Measurements from ENCODE around the gene ANGEL1.

DNA sequence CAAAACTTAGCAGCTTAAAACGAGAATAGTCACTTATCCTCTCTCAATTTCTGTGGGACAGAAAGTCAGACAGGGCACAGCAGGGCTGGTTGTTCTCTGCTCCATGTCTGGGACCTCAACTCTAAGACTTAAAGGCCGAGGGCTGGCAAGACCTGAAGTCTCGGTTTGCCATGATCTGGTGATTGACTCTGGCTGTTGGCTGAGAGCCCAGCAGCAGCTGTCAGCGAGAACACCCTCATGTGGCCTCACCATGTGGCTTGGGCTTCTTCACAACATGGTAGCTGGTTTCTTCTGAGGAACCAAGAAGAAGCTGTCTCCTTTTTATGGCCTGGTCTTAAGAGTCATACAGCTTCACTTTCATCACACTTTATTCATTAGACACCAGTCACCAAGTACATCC is 53.1 kb downstream of the ANGEL1 start:
- TF ChIP-seq, protein P1, sequence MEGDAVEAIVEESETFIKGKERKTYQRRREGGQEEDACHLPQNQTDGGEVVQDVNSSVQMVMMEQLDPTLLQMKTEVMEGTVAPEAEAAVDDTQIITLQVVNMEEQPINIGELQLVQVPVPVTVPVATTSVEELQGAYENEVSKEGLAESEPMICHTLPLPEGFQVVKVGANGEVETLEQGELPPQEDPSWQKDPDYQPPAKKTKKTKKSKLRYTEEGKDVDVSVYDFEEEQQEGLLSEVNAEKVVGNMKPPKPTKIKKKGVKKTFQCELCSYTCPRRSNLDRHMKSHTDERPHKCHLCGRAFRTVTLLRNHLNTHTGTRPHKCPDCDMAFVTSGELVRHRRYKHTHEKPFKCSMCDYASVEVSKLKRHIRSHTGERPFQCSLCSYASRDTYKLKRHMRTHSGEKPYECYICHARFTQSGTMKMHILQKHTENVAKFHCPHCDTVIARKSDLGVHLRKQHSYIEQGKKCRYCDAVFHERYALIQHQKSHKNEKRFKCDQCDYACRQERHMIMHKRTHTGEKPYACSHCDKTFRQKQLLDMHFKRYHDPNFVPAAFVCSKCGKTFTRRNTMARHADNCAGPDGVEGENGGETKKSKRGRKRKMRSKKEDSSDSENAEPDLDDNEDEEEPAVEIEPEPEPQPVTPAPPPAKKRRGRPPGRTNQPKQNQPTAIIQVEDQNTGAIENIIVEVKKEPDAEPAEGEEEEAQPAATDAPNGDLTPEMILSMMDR (IDR thresholded peaks at IDR 0.05; ENCODE audit: low read length): no peak
- no peak for TF ChIP-seq EZH2 (IDR thresholded peaks at IDR 0.05; ENCODE audit: borderline replicate concordance, low read length)

Measured in OCI-LY1 (cell line).